ENCODE results near the gene PTPN23. TPM values are rescaled to one million over a fixed set of nuclear protein-coding genes. Genes with fewer than 3 reads are reported as not detected.
"Not testable (repeated sequence)": the region's sequence is repeated elsewhere in the genome, so short reads cannot be mapped to it uniquely, and the experiment has no call there.

Gene PTPN23
- total RNA-seq, 4 donors from 2014 or later, result 14.0 to 61.0 (median 30.2) TPM

DNA sequence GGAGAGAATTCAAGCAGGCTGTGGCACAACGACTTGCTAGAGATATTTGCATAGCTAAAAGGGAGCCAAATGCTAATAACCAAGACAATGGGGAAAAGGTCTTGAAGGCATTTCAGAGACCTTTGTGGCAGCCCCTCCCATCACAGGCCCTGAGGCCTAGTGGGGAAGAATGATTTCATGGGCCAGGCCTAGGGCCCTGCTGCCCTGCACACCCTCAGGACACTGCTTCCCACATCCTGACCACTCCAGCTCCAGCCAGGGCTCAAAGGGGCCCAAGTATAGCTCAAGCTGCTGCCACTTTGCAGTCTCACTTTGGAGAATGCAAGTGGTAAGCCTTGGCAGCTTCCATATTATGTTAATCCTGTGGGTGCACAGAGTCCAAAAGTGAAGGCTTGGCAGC lies 21.5 kb upstream of the PTPN23 start:
- ATAC-seq (ENCODE audit: low FRiP score), result no peak
- TF ChIP-seq, protein P1, sequence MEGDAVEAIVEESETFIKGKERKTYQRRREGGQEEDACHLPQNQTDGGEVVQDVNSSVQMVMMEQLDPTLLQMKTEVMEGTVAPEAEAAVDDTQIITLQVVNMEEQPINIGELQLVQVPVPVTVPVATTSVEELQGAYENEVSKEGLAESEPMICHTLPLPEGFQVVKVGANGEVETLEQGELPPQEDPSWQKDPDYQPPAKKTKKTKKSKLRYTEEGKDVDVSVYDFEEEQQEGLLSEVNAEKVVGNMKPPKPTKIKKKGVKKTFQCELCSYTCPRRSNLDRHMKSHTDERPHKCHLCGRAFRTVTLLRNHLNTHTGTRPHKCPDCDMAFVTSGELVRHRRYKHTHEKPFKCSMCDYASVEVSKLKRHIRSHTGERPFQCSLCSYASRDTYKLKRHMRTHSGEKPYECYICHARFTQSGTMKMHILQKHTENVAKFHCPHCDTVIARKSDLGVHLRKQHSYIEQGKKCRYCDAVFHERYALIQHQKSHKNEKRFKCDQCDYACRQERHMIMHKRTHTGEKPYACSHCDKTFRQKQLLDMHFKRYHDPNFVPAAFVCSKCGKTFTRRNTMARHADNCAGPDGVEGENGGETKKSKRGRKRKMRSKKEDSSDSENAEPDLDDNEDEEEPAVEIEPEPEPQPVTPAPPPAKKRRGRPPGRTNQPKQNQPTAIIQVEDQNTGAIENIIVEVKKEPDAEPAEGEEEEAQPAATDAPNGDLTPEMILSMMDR (IDR thresholded peaks at IDR 0.05), result no peak
- DNase-seq (ENCODE audit: low spot score), result no peak

DNA sequence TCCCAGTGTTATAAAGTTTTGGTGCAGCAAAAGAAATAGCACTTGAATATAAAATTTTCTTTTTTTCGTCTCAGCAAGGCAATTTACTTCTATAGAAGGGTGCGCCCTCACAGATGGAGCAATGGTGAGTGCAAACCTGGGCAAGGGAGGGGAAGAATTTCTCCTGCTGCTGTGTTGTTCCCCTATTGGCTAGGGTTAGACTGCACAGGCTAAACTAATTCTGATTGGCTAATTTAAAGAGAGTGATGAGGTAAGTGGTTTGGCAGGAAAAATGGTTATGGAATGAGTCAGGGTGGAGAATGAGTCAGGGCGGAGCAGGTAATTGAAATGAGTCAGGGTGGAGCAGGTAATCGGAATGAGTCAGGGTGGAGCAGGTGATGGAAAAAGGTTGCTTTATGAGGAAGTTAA lies 20.7 kb upstream of the PTPN23 start:
- not testable (repeated sequence) for DNase-seq (ENCODE audit: low spot score); ATAC-seq (ENCODE audit: low FRiP score)

DNA sequence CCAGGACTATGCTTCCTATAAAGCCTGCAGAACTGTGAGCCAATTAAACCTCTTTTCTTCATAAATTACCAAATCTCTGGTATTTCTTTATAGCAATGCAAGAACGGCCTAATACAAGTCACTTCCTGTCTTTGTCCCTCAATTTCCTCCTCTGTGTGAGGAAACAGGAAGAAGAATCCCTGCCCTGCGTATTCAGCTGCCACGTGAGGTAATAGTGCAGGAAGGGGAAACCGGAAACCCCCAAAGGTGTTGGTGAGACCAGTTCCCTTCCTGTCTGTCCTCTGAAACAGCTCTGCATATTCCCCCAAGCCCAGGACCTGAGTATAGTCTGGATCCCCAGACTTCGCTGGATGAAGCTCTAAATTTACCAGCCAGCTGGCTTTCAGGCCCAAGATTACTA lies 18.1 kb upstream of the PTPN23 start:
- ATAC-seq (ENCODE audit: low FRiP score) (no peak), DNase-seq (ENCODE audit: low spot score) (no peak)
- TF ChIP-seq, protein P1 (IDR thresholded peaks at IDR 0.05), result no peak

DNA sequence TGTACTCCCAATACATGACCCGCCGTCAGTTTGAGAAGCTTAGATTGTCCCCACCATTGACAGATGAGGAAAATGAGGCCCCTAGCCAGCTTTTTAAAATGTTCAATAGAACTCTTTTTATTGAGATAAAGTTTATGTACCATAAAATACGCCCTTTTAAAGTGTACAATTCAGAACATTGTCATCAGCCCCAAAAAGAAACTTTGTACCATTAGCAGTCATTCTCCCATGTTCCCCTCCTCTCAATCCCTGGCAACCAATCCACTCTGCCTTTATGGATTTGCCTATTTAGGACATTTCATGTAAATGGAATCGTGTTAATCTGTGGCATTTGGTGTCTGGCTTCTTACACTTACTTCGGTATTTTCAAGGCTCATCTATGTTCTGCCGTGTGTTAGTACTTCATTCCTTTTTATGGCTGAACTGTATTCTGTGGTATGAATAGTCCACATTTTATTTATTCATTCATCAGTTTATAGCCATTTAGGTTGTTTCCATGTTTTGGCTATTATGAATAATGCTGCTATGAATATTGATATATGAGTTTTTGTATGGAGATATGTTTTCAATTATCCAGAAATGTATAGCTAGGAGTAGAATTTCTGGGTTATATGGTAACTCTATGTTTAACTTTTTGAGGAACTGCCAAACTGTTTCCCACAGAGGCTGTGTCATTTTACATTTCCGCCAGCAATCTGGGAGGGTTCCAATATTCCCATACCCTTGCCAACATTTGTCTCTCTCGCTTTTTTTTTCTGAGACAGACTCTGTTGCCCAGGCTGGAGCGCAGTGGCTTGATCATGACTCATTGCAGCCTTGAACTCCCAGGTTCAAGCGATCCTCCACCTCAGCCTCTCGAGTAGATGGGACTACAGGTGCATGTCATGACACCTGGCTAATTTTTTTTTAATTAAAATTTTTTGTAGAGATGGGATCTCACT lies 15.3 kb upstream of the PTPN23 start:
- ATAC-seq (ENCODE audit: low FRiP score) (no peak), DNase-seq (ENCODE audit: low spot score) (no peak)
- TF ChIP-seq, protein P1 (IDR thresholded peaks at IDR 0.05), result no peak

DNA sequence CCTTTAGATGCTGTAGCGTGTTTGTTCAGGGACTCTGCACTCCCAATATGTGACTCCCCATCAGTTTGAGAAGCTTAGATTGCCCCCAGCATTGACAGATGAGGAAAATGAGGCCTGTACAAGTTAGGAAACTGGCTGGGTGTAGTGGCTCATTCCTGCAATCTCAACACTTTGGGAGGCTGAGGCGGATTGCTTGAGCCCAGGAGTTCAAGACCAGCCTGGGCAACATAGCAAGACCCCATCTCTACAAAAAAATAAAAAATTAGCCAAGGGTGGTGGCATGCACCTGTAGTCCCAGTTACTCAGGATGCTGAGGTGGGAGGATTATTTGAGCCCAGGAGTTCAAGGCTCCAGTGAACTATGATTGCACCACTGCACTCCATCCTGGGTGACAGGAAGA lies 14.0 kb upstream of the PTPN23 start:
- DNase-seq (ENCODE audit: low spot score), result no peak
- ATAC-seq (ENCODE audit: low FRiP score), result no peak
- TF ChIP-seq, protein P1 (IDR thresholded peaks at IDR 0.05), result no peak

DNA sequence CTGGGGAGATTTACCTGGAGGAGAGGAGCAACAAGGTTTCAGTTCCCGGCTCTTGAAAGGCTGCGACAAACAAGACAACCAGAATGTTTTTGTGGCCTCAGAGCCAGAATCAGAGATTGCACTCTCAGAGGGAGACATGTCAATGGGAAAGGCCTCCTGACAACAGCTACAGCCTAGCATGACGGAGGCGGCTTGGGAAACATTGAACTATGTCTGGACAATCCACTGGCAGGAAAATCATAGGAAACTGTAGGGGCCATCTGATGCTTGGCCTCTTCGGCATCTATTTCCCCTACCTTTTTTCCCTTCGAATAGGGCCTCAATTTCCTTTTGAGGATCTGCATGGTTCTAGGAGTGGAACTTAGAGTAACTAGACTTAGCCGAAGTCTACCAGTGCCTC lies 13.2 kb upstream of the PTPN23 start:
- DNase-seq (ENCODE audit: low spot score) (no peak), ATAC-seq (ENCODE audit: low FRiP score) (no peak)
- TF ChIP-seq, protein P1 (IDR thresholded peaks at IDR 0.05), result no peak

DNA sequence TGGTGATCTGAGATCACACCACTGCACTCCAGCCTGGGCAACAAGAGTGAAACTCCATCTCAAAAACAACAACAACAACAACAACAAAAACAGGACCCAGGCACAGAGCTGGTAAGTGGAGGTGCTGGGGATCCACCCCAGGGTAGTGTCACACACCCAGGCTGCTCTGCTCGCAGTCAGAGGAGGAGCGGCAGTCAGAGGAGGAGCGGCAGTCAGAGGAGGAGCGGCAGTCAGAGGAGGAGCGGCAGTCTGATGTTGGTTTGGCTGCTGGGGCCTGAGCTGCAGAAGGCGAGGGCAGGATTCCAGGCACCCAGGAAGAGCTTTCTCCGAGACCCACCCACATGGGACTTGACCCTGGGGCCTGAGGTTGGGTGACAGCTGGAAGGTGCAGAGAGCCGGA lies 10.8 kb upstream of the PTPN23 start:
- ATAC-seq (ENCODE audit: low FRiP score); DNase-seq (ENCODE audit: low spot score): not testable (repeated sequence)

Measured in omental fat pad (tissue), 4 donors.